Ishikawa (cell line): ENCODE data around the gene ZBTB7C.

Experiments used
- CEBPB ChIP-seq: IDR thresholded peaks from 2 replicates; pipeline ENCODE4 v1.6.1; 2012
- CREB1 ChIP-seq: IDR thresholded peaks from 2 replicates; pipeline ENCODE4 v1.6.1; 2012; ENCODE audit warnings: low read depth
- EGR1 ChIP-seq: IDR thresholded peaks from 2 replicates; pipeline ENCODE4 v1.6.1; 2012
- EP300 ChIP-seq: IDR thresholded peaks from 2 replicates; pipeline ENCODE4 v1.6.1; 2012; ENCODE audit warnings: borderline replicate concordance
- FOXM1 ChIP-seq: IDR thresholded peaks from 2 replicates; pipeline ENCODE4 v1.6.1; 2012; ENCODE audit warnings: low read depth, borderline replicate concordance
- NFIC ChIP-seq: IDR thresholded peaks from 2 replicates; pipeline ENCODE4 v1.6.1; 2012
- RAD21 ChIP-seq: IDR thresholded peaks from 2 replicates; pipeline ENCODE4 v1.6.1; 2012; ENCODE audit warnings: low read depth
- TAF1 ChIP-seq: IDR thresholded peaks from 2 replicates; pipeline ENCODE4 v1.6.1; 2012; ENCODE audit warnings: low read depth, mild to moderate bottlenecking
- TCF12 ChIP-seq: IDR thresholded peaks from 2 replicates; pipeline ENCODE4 v1.6.1; 2012; ENCODE audit warnings: low read depth
- TEAD4 ChIP-seq: IDR thresholded peaks from 2 replicates; pipeline ENCODE4 v1.6.1; 2012
- USF1 ChIP-seq: IDR thresholded peaks from 2 replicates; pipeline ENCODE4 v1.6.1; 2012
- YY1 ChIP-seq: IDR thresholded peaks from 2 replicates; pipeline ENCODE4 v1.6.1; 2012; ENCODE audit warnings: low read depth
- ZBTB7A ChIP-seq: IDR thresholded peaks from 2 replicates; pipeline ENCODE4 v1.6.1; 2012; ENCODE audit warnings: low read depth
- TF ChIP-seq, protein P1 (sequence below): IDR thresholded peaks from 2 replicates; pipeline ENCODE4 v1.6.1; 2012; ENCODE audit warnings: low read depth, mild to moderate bottlenecking
- TF ChIP-seq, protein P2 (sequence below): IDR thresholded peaks from 2 replicates; pipeline ENCODE4 v1.6.1; 2012

The ZBTB7C gene

GRCh38 chr18:48065601-48065995 lies 343.6 kb downstream of the ZBTB7C start:
- TF ChIP-seq FOXM1 (no peak), TAF1 (no peak), YY1 (no peak), TCF12 (no peak), TEAD4 (no peak), RAD21 (no peak), CREB1 (no peak), USF1 (no peak), EP300 (no peak), ZBTB7A (no peak), CEBPB (no peak)
- TF ChIP-seq, protein P1, sequence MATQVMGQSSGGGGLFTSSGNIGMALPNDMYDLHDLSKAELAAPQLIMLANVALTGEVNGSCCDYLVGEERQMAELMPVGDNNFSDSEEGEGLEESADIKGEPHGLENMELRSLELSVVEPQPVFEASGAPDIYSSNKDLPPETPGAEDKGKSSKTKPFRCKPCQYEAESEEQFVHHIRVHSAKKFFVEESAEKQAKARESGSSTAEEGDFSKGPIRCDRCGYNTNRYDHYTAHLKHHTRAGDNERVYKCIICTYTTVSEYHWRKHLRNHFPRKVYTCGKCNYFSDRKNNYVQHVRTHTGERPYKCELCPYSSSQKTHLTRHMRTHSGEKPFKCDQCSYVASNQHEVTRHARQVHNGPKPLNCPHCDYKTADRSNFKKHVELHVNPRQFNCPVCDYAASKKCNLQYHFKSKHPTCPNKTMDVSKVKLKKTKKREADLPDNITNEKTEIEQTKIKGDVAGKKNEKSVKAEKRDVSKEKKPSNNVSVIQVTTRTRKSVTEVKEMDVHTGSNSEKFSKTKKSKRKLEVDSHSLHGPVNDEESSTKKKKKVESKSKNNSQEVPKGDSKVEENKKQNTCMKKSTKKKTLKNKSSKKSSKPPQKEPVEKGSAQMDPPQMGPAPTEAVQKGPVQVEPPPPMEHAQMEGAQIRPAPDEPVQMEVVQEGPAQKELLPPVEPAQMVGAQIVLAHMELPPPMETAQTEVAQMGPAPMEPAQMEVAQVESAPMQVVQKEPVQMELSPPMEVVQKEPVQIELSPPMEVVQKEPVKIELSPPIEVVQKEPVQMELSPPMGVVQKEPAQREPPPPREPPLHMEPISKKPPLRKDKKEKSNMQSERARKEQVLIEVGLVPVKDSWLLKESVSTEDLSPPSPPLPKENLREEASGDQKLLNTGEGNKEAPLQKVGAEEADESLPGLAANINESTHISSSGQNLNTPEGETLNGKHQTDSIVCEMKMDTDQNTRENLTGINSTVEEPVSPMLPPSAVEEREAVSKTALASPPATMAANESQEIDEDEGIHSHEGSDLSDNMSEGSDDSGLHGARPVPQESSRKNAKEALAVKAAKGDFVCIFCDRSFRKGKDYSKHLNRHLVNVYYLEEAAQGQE = no peak
- TF ChIP-seq, protein P2, sequence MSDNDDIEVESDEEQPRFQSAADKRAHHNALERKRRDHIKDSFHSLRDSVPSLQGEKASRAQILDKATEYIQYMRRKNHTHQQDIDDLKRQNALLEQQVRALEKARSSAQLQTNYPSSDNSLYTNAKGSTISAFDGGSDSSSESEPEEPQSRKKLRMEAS = no peak

GRCh38 chr18:48064978-48065600 lies 344.1 kb downstream of the ZBTB7C start:
- TF ChIP-seq EP300 = no peak
- no peak for TF ChIP-seq EGR1
- TF ChIP-seq, protein P2 = no peak
- no peak for TF ChIP-seq USF1
- no peak for TF ChIP-seq CEBPB
- no peak for TF ChIP-seq FOXM1
- TF ChIP-seq RAD21 = no peak
- TF ChIP-seq TEAD4 = no peak
- no peak for TF ChIP-seq ZBTB7A
- no peak for TF ChIP-seq TAF1
- TF ChIP-seq NFIC = no peak
- no peak for TF ChIP-seq YY1
- no peak for TF ChIP-seq TCF12
- TF ChIP-seq, protein P1 = no peak
- no peak for TF ChIP-seq CREB1

DNA sequence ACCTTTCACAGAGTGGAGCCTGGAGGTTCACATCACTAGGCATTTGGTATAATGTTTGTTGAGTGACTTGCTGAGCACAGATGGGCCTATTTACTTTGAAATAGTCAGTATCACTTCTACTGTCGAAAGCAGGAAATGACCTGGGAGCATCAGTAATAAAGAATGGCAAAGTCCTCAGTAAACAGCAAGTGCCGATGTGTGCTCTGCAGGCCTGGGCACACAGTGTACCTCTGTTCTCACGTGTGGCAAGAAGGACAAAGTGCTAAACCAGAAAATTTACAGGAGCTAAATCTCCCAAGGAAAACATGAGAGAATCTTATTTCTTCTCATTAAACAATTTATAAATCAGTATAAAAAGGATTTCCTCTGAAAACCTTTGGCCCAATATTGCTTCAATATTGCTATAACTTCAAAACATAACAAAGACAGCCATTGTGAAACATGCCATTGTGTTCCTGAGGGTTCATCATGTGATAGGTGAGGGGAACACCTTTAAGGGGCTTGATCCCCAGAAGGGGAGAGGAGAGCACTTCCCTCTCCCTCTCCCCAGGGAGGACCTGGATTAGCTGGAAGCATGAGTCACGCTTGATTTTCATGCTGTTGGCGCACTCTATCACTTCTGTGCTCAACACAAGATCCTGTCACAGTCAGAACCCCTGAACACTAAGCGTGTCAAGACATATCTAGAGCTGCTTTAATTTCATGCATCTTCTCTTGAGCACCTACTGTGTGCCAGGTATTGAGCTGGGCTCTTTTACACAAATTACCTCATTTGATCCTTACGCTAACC lies 347.2 kb downstream of the ZBTB7C start:
- TF ChIP-seq CEBPB (no peak), TEAD4 (no peak), RAD21 (no peak)

DNA sequence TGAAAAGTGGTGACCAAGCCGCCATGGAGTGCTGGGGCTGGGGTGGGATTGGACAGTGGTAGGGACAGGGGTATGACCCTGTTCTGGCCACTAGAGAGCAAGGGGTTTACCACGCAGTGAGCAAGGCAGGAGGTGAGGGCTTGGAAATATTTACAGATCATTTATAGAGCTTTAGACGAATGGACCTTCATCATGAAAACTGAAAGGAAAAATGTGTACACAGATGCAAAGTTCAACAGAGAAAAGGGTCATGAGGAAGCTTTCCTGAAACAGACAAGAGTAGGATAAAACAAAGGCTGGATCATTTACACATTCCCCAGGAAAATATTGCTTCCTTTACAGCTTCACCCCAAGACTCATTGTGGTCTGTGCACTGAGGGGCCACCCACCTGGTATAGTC lies 348.2 kb downstream of the ZBTB7C start:
- TF ChIP-seq EP300 (no peak), CREB1 (no peak), TEAD4 (no peak), TAF1 (no peak), FOXM1 (no peak), YY1 (no peak), CEBPB (no peak), EGR1 (no peak), NFIC (no peak), RAD21 (no peak), ZBTB7A (no peak), TCF12 (no peak)
- TF ChIP-seq, protein P1 = no peak
- TF ChIP-seq, protein P2 = no peak
